ELR (cell line): ENCODE measurements around the gene FGFBP3.

Experiments
- DNase-seq: peaks from one replicate; pipeline ENCODE4 v3.0.0-alpha.2; 2015; ENCODE audit warnings: low read depth

The FGFBP3 gene

GRCh38 chr10:91909117-91909677 lies at the start of gene FGFBP3:
Gene FGFBP3 (minus strand): TSS chr10:91909486. CDS start chr10:91908969, 517 bp downstream.
- DNase-seq, result peak; percentile 71

- no peak for DNase-seq
Observed at GRCh38 chr10:91957091-91957490, 47.8 kb upstream of the FGFBP3 start.

GRCh38 chr10:91955114-91955513 lies 45.8 kb upstream of the FGFBP3 start:
- DNase-seq, result peak; percentile 13

- no peak for DNase-seq
Observed at GRCh38 chr10:91953600-91954160, 44.4 kb upstream of the FGFBP3 start.

- peak; percentile 85 for DNase-seq
Observed at GRCh38 chr10:91944880-91945630, 35.8 kb upstream of the FGFBP3 start.

GRCh38 chr10:91941426-91941825 lies 32.1 kb upstream of the FGFBP3 start:
- DNase-seq, result no peak

- no peak for DNase-seq
Observed at GRCh38 chr10:91939653-91940052, 30.4 kb upstream of the FGFBP3 start.

GRCh38 chr10:91935886-91936285 lies 26.6 kb upstream of the FGFBP3 start:
- peak; percentile 55 for DNase-seq

GRCh38 chr10:91932737-91933136 lies 23.5 kb upstream of the FGFBP3 start:
- no peak for DNase-seq

- DNase-seq, result no peak
Observed at GRCh38 chr10:91931526-91932190, 22.4 kb upstream of the FGFBP3 start.

GRCh38 chr10:91930939-91931338 lies 21.7 kb upstream of the FGFBP3 start:
- no peak for DNase-seq

GRCh38 chr10:91925022-91925320 lies 15.7 kb upstream of the FGFBP3 start:
- DNase-seq, result no peak

GRCh38 chr10:91924212-91925021 lies 15.1 kb upstream of the FGFBP3 start:
- DNase-seq, result peak; percentile 29

- peak; percentile 94 for DNase-seq
Observed at GRCh38 chr10:91923371-91924211, 14.3 kb upstream of the FGFBP3 start, which contains the start of gene BTAF1. Gene BTAF1 (plus strand): TSS chr10:91923770. CDS start chr10:91924077, 307 bp downstream.

- DNase-seq, result no peak
Observed at GRCh38 chr10:91919651-91920050, 10.4 kb upstream of the FGFBP3 start.

- DNase-seq, result no peak
Observed at GRCh38 chr10:91910467-91910866, 1.2 kb upstream of the FGFBP3 start.

GRCh38 chr10:91908337-91909116 lies 759 bp downstream of the FGFBP3 start:
- peak; percentile 82 for DNase-seq

- peak; percentile 37 for DNase-seq
Observed at GRCh38 chr10:91907914-91908336, 1.4 kb downstream of the FGFBP3 start.

GRCh38 chr10:91907033-91907594 lies 2.2 kb downstream of the FGFBP3 start:
- DNase-seq, result no peak
